ENCODE data around the gene PLXNA2. TPM values are rescaled to one million over a fixed set of nuclear protein-coding genes. Genes with fewer than 3 reads are reported as not detected.

The PLXNA2 gene
- total and polyA plus RNA-seq, 2 of the 13 experiments (the other 11 are each of a cell fraction or from before 2014, with no cell fraction given) = 1.1 to 2.1 TPM

DNA sequence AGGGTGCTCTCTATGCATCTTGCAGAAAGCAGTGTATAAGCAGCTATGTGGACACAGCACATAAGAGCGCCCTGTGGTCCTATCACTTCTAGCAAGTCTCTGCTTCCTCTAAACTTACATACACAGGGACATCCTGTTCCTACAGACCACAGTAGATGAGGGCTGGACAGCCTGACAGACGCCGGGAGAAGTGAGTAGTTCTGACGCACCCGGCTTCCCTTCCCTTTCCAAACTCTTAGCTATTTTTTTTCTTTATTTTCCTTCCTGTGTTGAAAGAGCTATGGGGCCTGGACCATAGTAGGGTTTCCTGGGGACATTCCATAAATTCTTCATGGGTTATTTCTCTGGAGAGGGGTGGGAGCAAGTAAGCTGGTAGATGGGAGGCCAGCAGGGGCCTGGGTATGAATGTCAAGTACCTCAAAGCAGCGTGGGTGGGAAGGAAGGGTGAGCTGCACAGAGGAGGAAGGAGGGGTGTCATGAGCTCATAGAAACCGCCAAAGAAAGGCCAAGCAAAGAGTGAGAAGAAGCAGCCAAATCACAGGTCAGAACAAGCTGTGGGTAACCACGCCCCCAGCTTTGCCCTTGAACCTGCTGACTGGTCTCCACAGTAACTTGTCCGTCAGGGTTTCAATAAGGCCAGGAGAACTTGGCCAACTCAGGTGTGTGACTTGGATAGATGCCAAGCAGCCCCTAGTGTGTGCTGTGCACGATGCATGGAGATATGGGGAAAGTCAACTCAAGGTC lies 36.6 kb downstream of the PLXNA2 start (continued):
- TF ChIP-seq, protein P1, sequence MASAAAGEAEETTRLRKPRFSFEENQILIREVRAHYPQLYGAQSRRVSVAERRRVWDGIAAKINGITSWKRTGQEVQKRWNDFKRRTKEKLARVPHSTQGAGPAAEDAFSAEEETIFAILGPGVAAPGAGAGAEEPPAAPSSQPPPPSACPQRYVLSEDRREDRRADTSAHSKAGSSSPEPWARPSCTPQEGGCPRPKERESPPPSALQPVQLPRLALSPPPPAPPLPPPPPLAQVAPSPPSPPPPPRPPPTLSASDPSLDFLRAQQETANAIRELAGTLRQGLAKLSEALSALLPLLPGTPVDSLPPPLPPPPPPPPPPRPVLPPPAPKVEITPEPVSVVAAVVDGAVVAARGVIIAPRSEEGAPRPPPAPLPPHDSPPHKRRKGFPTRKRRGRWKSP (CRISPR knock-in tag; IDR thresholded peaks at IDR 0.05) = no peak
- TF ChIP-seq IRX3 (CRISPR knock-in tag; IDR thresholded peaks at IDR 0.05; ENCODE audit: borderline replicate concordance, low read depth) = no peak
- no peak for TF ChIP-seq ATM (IDR thresholded peaks at IDR 0.05; ENCODE audit: borderline replicate concordance)
- peak; percentile 53 for TF ChIP-seq HNF4A (CRISPR knock-in tag; IDR thresholded peaks at IDR 0.05)
- no peak for TF ChIP-seq ZNF484 (CRISPR knock-in tag; IDR thresholded peaks at IDR 0.05; ENCODE audit: borderline replicate concordance, low read depth)
- TF ChIP-seq, protein P2, sequence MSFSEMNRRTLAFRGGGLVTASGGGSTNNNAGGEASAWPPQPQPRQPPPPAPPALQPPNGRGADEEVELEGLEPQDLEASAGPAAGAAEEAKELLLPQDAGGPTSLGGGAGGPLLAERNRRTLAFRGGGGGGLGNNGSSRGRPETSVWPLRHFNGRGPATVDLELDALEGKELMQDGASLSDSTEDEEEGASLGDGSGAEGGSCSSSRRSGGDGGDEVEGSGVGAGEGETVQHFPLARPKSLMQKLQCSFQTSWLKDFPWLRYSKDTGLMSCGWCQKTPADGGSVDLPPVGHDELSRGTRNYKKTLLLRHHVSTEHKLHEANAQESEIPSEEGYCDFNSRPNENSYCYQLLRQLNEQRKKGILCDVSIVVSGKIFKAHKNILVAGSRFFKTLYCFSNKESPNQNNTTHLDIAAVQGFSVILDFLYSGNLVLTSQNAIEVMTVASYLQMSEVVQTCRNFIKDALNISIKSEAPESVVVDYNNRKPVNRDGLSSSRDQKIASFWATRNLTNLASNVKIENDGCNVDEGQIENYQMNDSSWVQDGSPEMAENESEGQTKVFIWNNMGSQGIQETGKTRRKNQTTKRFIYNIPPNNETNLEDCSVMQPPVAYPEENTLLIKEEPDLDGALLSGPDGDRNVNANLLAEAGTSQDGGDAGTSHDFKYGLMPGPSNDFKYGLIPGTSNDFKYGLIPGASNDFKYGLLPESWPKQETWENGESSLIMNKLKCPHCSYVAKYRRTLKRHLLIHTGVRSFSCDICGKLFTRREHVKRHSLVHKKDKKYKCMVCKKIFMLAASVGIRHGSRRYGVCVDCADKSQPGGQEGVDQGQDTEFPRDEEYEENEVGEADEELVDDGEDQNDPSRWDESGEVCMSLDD (CRISPR knock-in tag; IDR thresholded peaks at IDR 0.05; ENCODE audit: borderline replicate concordance) = no peak
- TF ChIP-seq ZNF552 (CRISPR knock-in tag; IDR thresholded peaks at IDR 0.05; ENCODE audit: borderline replicate concordance) = no peak
- TF ChIP-seq ZSCAN9 (CRISPR knock-in tag; IDR thresholded peaks at IDR 0.05; ENCODE audit: borderline replicate concordance) = no peak
- TF ChIP-seq TBX2 (CRISPR knock-in tag; IDR thresholded peaks at IDR 0.05; ENCODE audit: borderline replicate concordance) = peak; percentile 72
- TF ChIP-seq, protein P3, sequence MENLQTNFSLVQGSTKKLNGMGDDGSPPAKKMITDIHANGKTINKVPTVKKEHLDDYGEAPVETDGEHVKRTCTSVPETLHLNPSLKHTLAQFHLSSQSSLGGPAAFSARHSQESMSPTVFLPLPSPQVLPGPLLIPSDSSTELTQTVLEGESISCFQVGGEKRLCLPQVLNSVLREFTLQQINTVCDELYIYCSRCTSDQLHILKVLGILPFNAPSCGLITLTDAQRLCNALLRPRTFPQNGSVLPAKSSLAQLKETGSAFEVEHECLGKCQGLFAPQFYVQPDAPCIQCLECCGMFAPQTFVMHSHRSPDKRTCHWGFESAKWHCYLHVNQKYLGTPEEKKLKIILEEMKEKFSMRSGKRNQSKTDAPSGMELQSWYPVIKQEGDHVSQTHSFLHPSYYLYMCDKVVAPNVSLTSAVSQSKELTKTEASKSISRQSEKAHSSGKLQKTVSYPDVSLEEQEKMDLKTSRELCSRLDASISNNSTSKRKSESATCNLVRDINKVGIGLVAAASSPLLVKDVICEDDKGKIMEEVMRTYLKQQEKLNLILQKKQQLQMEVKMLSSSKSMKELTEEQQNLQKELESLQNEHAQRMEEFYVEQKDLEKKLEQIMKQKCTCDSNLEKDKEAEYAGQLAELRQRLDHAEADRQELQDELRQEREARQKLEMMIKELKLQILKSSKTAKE (CRISPR knock-in tag; IDR thresholded peaks at IDR 0.05; ENCODE audit: borderline replicate concordance) = peak; percentile 16; the same call in 1 of the 2 replicates
- TF ChIP-seq FOXA1 (IDR thresholded peaks at IDR 0.05) = no peak
- peak; percentile 20; the same call in 1 of the 2 replicates for TF ChIP-seq FOXA1 (CRISPR knock-in tag; IDR thresholded peaks at IDR 0.05)
- TF ChIP-seq ZBTB7B (CRISPR knock-in tag; IDR thresholded peaks at IDR 0.05) = no peak
- TF ChIP-seq ZNF451 (CRISPR knock-in tag; IDR thresholded peaks at IDR 0.05) = no peak
- TF ChIP-seq EHMT2 (IDR thresholded peaks at IDR 0.05; ENCODE audit: borderline replicate concordance, low read depth, low read length) = no peak
- TF ChIP-seq MAFF (IDR thresholded peaks at IDR 0.05; ENCODE audit: low read depth, low read length) = peak; percentile 13; the same call in 1 of the 2 replicates
- no peak for TF ChIP-seq HNRNPLL (IDR thresholded peaks at IDR 0.05; ENCODE audit: low read depth, low read length, poor library complexity, severe bottlenecking)
- TF ChIP-seq ZNF281 (CRISPR knock-in tag; IDR thresholded peaks at IDR 0.05; ENCODE audit: borderline replicate concordance) = no peak
- TF ChIP-seq ZFP1 (CRISPR knock-in tag; IDR thresholded peaks at IDR 0.05) = no peak
- TF ChIP-seq TEAD3 (CRISPR knock-in tag; optimal IDR thresholded peaks at IDR 0.05; ENCODE audit: borderline replicate concordance) = peak; percentile 9

Measured in HepG2 (cell line).